Colonic mucosa (tissue), 4 donors: Measurements from ENCODE around the gene ARRDC5. TPM values are rescaled to one million over a fixed set of nuclear protein-coding genes. Genes with fewer than 3 reads are reported as not detected.

Source experiments
- DNase-seq: peaks from one replicate; pipeline ENCODE4 v3.0.0-alpha.2; 2020
- H3K27ac ChIP-seq: fragments of 200-600 bp; one replicate; pipeline ENCODE4 v1.8.0; 2021
- H3K27me3 ChIP-seq: fragments of 200-600 bp; one replicate; pipeline ENCODE4 v1.8.0; 2021
- H3K36me3 ChIP-seq: fragments of 200-600 bp; one replicate; pipeline ENCODE4 v1.8.0; 2021
- H3K4me1 ChIP-seq: fragments of 200-600 bp; one replicate; pipeline ENCODE4 v1.8.0; 2021; ENCODE audit warnings: mild to moderate bottlenecking
- H3K4me3 ChIP-seq: fragments of 200-600 bp; one replicate; pipeline ENCODE4 v1.8.0; 2021
- H3K9ac ChIP-seq, 2 donors: one replicate each; pipeline ENCODE4 v1.7.0; 2013; ENCODE audit warnings: control low read depth in 2 of 2, low read depth in 2 of 2, low read length in 2 of 2
- H3K9me3 ChIP-seq: fragments of 200-600 bp; one replicate; pipeline ENCODE4 v1.8.0; 2021
- intact Hi-C: fragments of 100-400 bp; cut with DNase I; formaldehyde crosslinking; loops from one replicate; pipeline ENCODE4 v1.14.1; 2022
- total RNA-seq, 2 donors: library from RNA; stranded (reverse); fragmentation: NEBNext Ultra II Directional in 1 of 2; extraction: Animal tissue kit (Norgen Biotek cat#: 25700) in 1 of 2; gene quantifications; one replicate each; pipeline ENCODE4 v1.2.1, GENCODE V29; 2021
- TF ChIP-seq, protein P1 (sequence below): fragments of 200-600 bp; IDR thresholded peaks from one replicate; pipeline ENCODE4 v1.8.0; 2022; ENCODE audit warnings: antibody characterized with exemption, mild to moderate bottlenecking
- donor health status: healthy.
- donor health status: DM: no; HTN: no; CAD: no.
- donor health status: DM: no; HTN: no; CAD: no.

The ARRDC5 gene
- total RNA-seq, 2 donors from 2014 or later: 0.15 TPM; not detected in 1

DNA sequence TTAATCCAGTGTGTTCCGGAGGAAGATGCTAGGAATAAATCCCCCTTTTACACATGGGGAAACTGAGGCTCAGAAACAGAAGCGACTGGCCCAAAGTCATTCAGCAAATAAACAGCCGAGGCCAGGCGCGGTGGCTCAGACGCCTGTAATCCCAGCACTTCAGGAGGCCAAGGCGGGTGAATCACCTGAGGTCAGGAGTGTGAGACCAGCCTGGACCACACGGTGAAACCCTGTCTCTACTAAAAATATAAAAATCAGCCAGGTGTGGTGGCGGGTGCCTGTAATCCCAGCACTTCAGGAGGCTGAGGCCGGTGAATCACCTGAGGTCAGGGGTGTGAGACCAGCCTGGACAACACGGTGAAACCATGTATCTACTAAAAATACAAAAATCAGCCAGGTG, 23.7 kb downstream of the ARRDC5 start:
- no peak overlapping the region for H3K9ac ChIP-seq
- no peaks in the 10 kb centered on the region for H3K27me3 ChIP-seq
- no peak overlapping the region for H3K4me3 ChIP-seq
- no peak overlapping the region for H3K27ac ChIP-seq
- H3K9me3 ChIP-seq: no peaks in the 10 kb centered on the region
- no peaks in the 10 kb centered on the region for H3K36me3 ChIP-seq
- TF ChIP-seq, protein P1, sequence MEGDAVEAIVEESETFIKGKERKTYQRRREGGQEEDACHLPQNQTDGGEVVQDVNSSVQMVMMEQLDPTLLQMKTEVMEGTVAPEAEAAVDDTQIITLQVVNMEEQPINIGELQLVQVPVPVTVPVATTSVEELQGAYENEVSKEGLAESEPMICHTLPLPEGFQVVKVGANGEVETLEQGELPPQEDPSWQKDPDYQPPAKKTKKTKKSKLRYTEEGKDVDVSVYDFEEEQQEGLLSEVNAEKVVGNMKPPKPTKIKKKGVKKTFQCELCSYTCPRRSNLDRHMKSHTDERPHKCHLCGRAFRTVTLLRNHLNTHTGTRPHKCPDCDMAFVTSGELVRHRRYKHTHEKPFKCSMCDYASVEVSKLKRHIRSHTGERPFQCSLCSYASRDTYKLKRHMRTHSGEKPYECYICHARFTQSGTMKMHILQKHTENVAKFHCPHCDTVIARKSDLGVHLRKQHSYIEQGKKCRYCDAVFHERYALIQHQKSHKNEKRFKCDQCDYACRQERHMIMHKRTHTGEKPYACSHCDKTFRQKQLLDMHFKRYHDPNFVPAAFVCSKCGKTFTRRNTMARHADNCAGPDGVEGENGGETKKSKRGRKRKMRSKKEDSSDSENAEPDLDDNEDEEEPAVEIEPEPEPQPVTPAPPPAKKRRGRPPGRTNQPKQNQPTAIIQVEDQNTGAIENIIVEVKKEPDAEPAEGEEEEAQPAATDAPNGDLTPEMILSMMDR: no peak
- intact Hi-C loops: no loop called here
- DNase-seq: no peak
- H3K4me1 ChIP-seq: no peaks in the 10 kb centered on the region

DNA sequence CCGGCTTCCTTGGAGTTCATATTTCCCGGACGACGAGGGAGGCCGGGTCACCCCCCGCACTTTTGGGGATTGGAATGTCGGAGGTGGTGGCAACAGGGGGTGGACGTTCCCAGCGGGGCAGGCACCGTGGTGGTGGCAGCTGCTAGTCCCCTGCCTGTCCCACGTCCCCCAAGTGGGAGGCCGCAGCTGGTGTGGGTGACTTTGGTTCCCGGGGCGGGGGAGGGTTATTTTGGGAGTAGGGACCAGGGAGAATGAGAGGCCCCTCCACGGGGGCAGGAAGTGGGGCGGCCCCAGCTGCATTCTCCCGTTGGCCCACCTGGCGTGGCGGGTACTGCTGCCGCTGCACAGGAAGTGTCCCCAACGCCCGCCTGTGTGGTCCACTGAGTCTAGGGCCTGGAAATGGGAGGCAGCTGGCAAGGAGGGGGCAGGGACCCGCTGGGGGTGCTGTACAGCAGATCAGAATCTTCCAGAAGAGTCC, 24.2 kb downstream of the ARRDC5 start:
- H3K27me3 ChIP-seq: no peaks in the 10 kb centered on the region
- H3K4me1 ChIP-seq: no peaks in the 10 kb centered on the region
- intact Hi-C loops: no loop called here
- H3K27ac ChIP-seq: no peak overlapping the region
- no peak overlapping the region for H3K9ac ChIP-seq
- no peaks in the 10 kb centered on the region for H3K9me3 ChIP-seq
- H3K4me3 ChIP-seq: no peak overlapping the region
- no peak for DNase-seq
- TF ChIP-seq, protein P1: no peak
- no peaks in the 10 kb centered on the region for H3K36me3 ChIP-seq

DNA sequence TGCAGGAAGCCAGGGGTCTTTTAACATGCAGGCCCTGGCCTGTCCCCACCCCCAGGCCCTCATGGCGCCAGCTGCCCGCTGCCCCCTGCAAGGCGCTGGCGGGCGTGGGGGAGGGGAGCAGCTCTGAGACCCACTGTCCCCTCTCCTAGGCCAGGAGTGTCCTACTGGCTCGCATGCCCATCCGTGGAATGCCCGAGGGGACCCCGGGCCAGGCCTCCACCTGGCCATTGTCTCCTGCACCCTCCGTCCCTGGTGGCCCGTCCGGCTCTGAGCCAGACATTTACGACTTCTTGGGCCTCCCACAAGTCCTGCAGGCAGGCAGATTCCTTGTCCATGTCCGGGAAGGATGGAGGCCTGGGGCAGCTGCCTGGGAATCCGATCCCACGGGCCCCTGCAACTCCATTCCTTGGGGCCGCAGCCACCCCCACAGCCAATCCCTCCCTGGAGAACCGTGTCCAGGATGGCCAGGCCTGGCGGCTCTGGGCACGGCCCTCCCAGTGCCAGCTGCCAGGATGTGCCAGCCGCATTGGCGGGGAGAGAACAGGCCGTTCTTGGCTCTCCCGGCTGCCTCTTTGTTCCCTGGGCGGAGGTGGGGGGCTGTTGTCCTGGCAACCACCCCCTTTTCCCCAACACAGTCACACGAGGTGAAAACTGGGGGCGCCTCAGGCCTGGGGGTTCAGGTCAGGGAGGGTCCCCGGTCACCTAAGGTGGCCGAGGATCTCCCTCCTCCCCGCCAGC, 24.8 kb downstream of the ARRDC5 start:
- Histone ChIP-seq H3K36me3 (no peaks in the 10 kb centered on the region), H3K27me3 (no peaks in the 10 kb centered on the region), H3K4me3 (no peak overlapping the region), H3K27ac (no peak overlapping the region), H3K9me3 (no peaks in the 10 kb centered on the region), H3K4me1 (no peaks in the 10 kb centered on the region), H3K9ac (no peak overlapping the region)
- TF ChIP-seq, protein P1: no peak
- intact Hi-C loops: loop anchor here (2.0 kb wide), 1 partner anchor 153 kb away; no protein-coding TSS in a partner anchor
- DNase-seq: no peak

DNA sequence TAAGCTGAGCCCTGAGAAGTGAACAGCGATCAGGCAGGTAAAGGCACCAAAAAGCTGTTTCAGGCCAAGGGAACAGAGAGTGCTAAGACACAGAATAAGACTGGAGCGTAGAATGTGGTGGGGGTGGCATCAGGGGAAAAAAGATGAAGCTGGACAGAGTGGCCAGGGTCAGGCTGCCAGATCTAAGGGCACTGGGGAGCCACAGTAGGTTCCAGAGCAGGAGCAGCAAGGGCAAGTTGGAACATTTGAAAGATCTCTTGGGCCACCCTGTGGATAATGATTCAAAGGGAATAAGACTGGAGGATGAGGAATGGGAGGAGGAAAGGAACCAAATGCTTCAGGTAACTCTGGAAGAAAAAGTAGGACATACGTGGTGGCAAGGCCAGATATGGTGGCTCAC, 28.8 kb downstream of the ARRDC5 start:
- no peak for DNase-seq
- intact Hi-C loops: loop anchor here (2.0 to 5.0 kb wide), 2 partner anchors 37 to 93 kb away; partner anchors contain the start of gene KDM4B
- H3K4me1 ChIP-seq: no peaks in the 10 kb centered on the region
- H3K27me3 ChIP-seq: no peaks in the 10 kb centered on the region
- H3K9ac ChIP-seq: no peak overlapping the region
- TF ChIP-seq, protein P1: no peak
- no peak overlapping the region for H3K27ac ChIP-seq
- H3K4me3 ChIP-seq: no peak overlapping the region
- no peaks in the 10 kb centered on the region for H3K36me3 ChIP-seq
- H3K9me3 ChIP-seq: no peaks in the 10 kb centered on the region

DNA sequence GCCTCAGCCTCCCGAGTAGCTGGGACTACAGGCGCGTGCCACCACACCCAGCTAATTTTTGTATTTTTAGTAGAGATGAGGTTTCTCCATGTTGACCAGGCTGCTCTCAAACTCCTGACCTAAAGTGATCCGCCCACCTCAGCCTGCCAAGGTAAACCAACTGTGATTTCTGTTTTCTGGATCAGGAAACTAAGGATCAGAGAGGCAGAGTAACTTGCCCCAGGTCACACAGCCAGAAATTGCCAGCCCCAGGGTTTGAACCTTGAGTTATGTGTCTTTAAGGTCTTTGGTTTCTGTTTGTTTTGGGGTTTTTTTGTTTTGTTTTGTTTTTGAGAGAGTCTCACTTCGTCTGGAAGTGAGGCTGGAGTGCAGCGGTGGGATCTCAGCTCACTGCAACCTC, 31.0 kb downstream of the ARRDC5 start:
- H3K9me3 ChIP-seq: no peaks in the 10 kb centered on the region
- TF ChIP-seq, protein P1: no peak
- no peak overlapping the region for H3K9ac ChIP-seq
- no peak for DNase-seq
- intact Hi-C loops: loop anchor here (2.0 to 5.0 kb wide), 2 partner anchors 39 to 96 kb away; partner anchors contain the start of gene KDM4B
- no peak overlapping the region for H3K27ac ChIP-seq
- H3K4me3 ChIP-seq: no peak overlapping the region
- H3K27me3 ChIP-seq: no peaks in the 10 kb centered on the region
- no peaks in the 10 kb centered on the region for H3K4me1 ChIP-seq
- no peaks in the 10 kb centered on the region for H3K36me3 ChIP-seq
